H1 (cell line): Measurements from ENCODE around the gene TMEM266. TPM values are rescaled to one million over a fixed set of nuclear protein-coding genes. Genes with fewer than 3 reads are reported as not detected.

Experiments used
- CTCF ChIA-PET: fragments of 300-600 bp; sonication (Branson Sonifier 250); formaldehyde crosslinking; loops from one replicate; lab custom pipeline; 2021; ENCODE audit not compliant: partially characterized antibody; lab: Charles Lee
- POLR2A ChIA-PET: fragments of 300-600 bp; sonication (Branson Sonifier 250); formaldehyde crosslinking; loops from one replicate; lab custom pipeline; 2021; ENCODE audit warnings: inconsistent platforms; ENCODE audit not compliant: partially characterized antibody; lab: Charles Lee
- DNase-seq, 2 experiments: peaks; one replicate each; pipeline versions ENCODE4 v3.0.0 to v3.0.0-alpha.2; 2010 to 2022; ENCODE audit warnings: low spot score in 2 of 2, low read depth in 1 of 2, mixed read lengths in 1 of 2
- FAIRE-seq: peaks from 2 replicates; lab custom pipeline; 2011; peaks lifted over from hg19 to GRCh38; lab: Jason Lieb, UNC
- H2AFZ ChIP-seq: 2 replicates; pipeline ENCODE4 v1.8.1; 2012; ENCODE audit warnings: low read length, inconsistent platforms
- H2AK5ac ChIP-seq: 2 replicates; pipeline ENCODE4 v1.6.1; 2013; ENCODE audit warnings: low read depth, low read length
- H2BK120ac ChIP-seq: replicated peaks from 2 replicates; pipeline ENCODE3; 2013; ENCODE audit warnings: low read depth, low read length, inconsistent platforms
- H2BK12ac ChIP-seq: 2 replicates; pipeline ENCODE4 v1.6.1; 2013; ENCODE audit warnings: low read depth, low read length
- H2BK15ac ChIP-seq: 2 replicates; pipeline ENCODE4 v1.6.1; 2013; ENCODE audit warnings: low read length
- H2BK20ac ChIP-seq: 2 replicates; pipeline ENCODE4 v1.6.1; 2013; ENCODE audit warnings: low read length
- H2BK5ac ChIP-seq: 2 replicates; pipeline ENCODE4 v1.6.1; 2013; ENCODE audit warnings: low read depth, low read length
- H3K14ac ChIP-seq: 2 replicates; pipeline ENCODE4 v1.6.1; 2013; ENCODE audit warnings: inconsistent platforms; ENCODE audit not compliant: insufficient read length
- H3K18ac ChIP-seq: 2 replicates; pipeline ENCODE4 v1.6.1; 2013; ENCODE audit warnings: low read length; ENCODE audit errors: extremely low read depth
- H3K23ac ChIP-seq: 2 replicates; pipeline ENCODE4 v1.6.1; 2013; ENCODE audit warnings: inconsistent platforms; ENCODE audit not compliant: insufficient read length
- H3K23me2 ChIP-seq: 2 replicates; pipeline ENCODE4 v1.6.1; 2013; ENCODE audit warnings: low read depth, low read length
- H3K27ac ChIP-seq: 2 replicates; pipeline ENCODE4 v1.6.1; 2011; ENCODE audit warnings: low read depth, low read length, inconsistent platforms
- H3K27me3 ChIP-seq, 4 experiments: replicated peaks in 1 of 4; 1 replicate in 1 of 4; 2 replicates in 3 of 4; pipeline versions ENCODE4 v1.6.1 to v1.8.1; 2011 to 2013; ENCODE audit warnings: low read length in 3 of 4, mild to moderate bottlenecking in 3 of 4, inconsistent platforms in 2 of 4, mixed read lengths in 2 of 4, moderate library complexity in 1 of 4; ENCODE audit not compliant: control insufficient read depth in 3 of 4, insufficient read depth in 3 of 4; ENCODE audit errors: extremely low read depth in 1 of 4
- H3K36me3 ChIP-seq, 4 experiments: 2 replicates each; pipeline versions ENCODE4 v1.6.1 to v1.8.1; 2011 to 2013; ENCODE audit warnings: mild to moderate bottlenecking in 4 of 4, low read length in 3 of 4, moderate library complexity in 2 of 4, control low read depth in 1 of 4, inconsistent platforms in 1 of 4; ENCODE audit not compliant: insufficient read depth in 4 of 4, control insufficient read depth in 2 of 4
- H3K4ac ChIP-seq: replicated peaks from 2 replicates; pipeline ENCODE3; 2013; ENCODE audit warnings: low read length, low read depth, mixed read lengths, inconsistent platforms; ENCODE audit not compliant: insufficient read length
- H3K4me1 ChIP-seq, 4 experiments: replicated peaks in 1 of 4; 1 replicate in 1 of 4; 2 replicates in 3 of 4; pipeline versions ENCODE4 v1.6.1 to v1.8.1; 2011 to 2013; ENCODE audit warnings: low read length in 3 of 4, inconsistent platforms in 2 of 4, mixed read lengths in 1 of 4; ENCODE audit not compliant: insufficient read depth in 4 of 4, control insufficient read depth in 3 of 4
- H3K4me2 ChIP-seq, 2 experiments: 2 replicates each; pipeline versions ENCODE4 v1.6.1 to v1.8.1; 2011 to 2013; ENCODE audit warnings: low read depth in 2 of 2, low read length in 2 of 2, control low read depth in 1 of 2, inconsistent platforms in 1 of 2, mild to moderate bottlenecking in 1 of 2; ENCODE audit not compliant: insufficient read depth in 1 of 2
- H3K4me3 ChIP-seq, 4 experiments: fragments of 200-600, 300-600 bp in 1 of 4; sonication (generic), shearing (Covaris generic), sonication (Bioruptor Twin) in 1 of 4; 2 replicates each; pipeline versions ENCODE4 v1.5.1 to v1.8.1; 2011 to 2016; ENCODE audit warnings: low read length in 4 of 4, low read depth in 3 of 4, control low read depth in 2 of 4, inconsistent platforms in 2 of 4, mild to moderate bottlenecking in 2 of 4, mixed read lengths in 1 of 4, moderate library complexity in 1 of 4; ENCODE audit not compliant: insufficient read depth in 2 of 4; ENCODE audit errors: extremely low read depth in 1 of 4
- H3K56ac ChIP-seq: replicated peaks from 2 replicates; pipeline ENCODE3; 2013; ENCODE audit warnings: low read depth, mild to moderate bottlenecking, mixed read lengths, low read length, inconsistent platforms; ENCODE audit not compliant: insufficient read length
- H3K79me1 ChIP-seq: 2 replicates; pipeline ENCODE4 v1.6.1; 2013; ENCODE audit warnings: low read depth, low read length, control low read depth
- H3K79me2 ChIP-seq, 2 experiments: 2 replicates each; pipeline versions ENCODE4 v1.6.1 to v1.8.1; 2012 to 2013; ENCODE audit warnings: low read length in 2 of 2, mild to moderate bottlenecking in 2 of 2, inconsistent platforms in 1 of 2; ENCODE audit not compliant: insufficient read depth in 2 of 2, control insufficient read depth in 1 of 2
- H3K9ac ChIP-seq, 4 experiments: replicated peaks in 1 of 4; 1 replicate in 1 of 4; 2 replicates in 3 of 4; pipeline versions ENCODE4 v1.6.1 to v1.8.1; 2011 to 2013; ENCODE audit warnings: low read depth in 3 of 4, low read length in 3 of 4, control low read depth in 2 of 4, mild to moderate bottlenecking in 2 of 4, moderate library complexity in 2 of 4, inconsistent platforms in 1 of 4; ENCODE audit errors: extremely low read depth in 1 of 4
- H3K9me3 ChIP-seq, 2 experiments: 2 replicates each; pipeline versions ENCODE4 v1.6.1 to v1.8.1; 2012 to 2013; ENCODE audit warnings: mild to moderate bottlenecking in 2 of 2, moderate library complexity in 2 of 2, control low read depth in 1 of 2, inconsistent platforms in 1 of 2, low read depth in 1 of 2, low read length in 1 of 2, mixed read lengths in 1 of 2; ENCODE audit not compliant: insufficient read depth in 2 of 2
- H4K20me1 ChIP-seq, 2 experiments: replicated peaks in 1 of 2; 2 replicates each; pipeline versions ENCODE3 to v1.8.1; 2011 to 2013; ENCODE audit warnings: inconsistent platforms in 2 of 2, low read length in 2 of 2, mild to moderate bottlenecking in 1 of 2; ENCODE audit not compliant: insufficient read depth in 2 of 2, control insufficient read depth in 1 of 2
- H4K5ac ChIP-seq: 2 replicates; pipeline ENCODE4 v1.6.1; 2013; ENCODE audit warnings: low read length, low read depth, mixed read lengths, inconsistent platforms; ENCODE audit not compliant: insufficient read length
- H4K8ac ChIP-seq: 2 replicates; pipeline ENCODE4 v1.8.0; 2013; ENCODE audit warnings: mild to moderate bottlenecking, moderate library complexity, low read length, inconsistent platforms; ENCODE audit not compliant: insufficient read depth; ENCODE audit errors: extremely low read depth
- H4K91ac ChIP-seq: replicated peaks from 2 replicates; pipeline ENCODE3; 2013; ENCODE audit warnings: low read length, mixed read lengths, inconsistent platforms; ENCODE audit not compliant: insufficient read length
- ATF3 ChIP-seq: IDR thresholded peaks from 2 replicates; pipeline ENCODE4 v1.6.1; 2011; ENCODE audit warnings: low read depth, mild to moderate bottlenecking, low read length; ENCODE audit not compliant: insufficient read depth
- BRCA1 ChIP-seq: IDR thresholded peaks from 2 replicates; pipeline ENCODE4 v1.6.1; 2012; ENCODE audit warnings: low read depth, low read length, improper control_type of control experiment
- KDM4A ChIP-seq: IDR thresholded peaks from one replicate; pipeline ENCODE4 v1.7.1; 2012; ENCODE audit warnings: low read depth, mild to moderate bottlenecking, moderate library complexity, low read length, inconsistent platforms; ENCODE audit not compliant: severe bottlenecking
- RNF2 ChIP-seq: fragments of 200-900, 300-1000 bp; sonication (generic); IDR thresholded peaks from 2 replicates; pipeline ENCODE4 v1.7.1; 2016; ENCODE audit warnings: borderline replicate concordance, low read depth, mild to moderate bottlenecking, antibody characterized with exemption, low read length; ENCODE audit not compliant: poor library complexity, severe bottlenecking; ENCODE audit errors: missing control alignments
- TAF1 ChIP-seq: IDR thresholded peaks from 2 replicates; pipeline ENCODE4 v1.6.1; 2011; ENCODE audit warnings: mild to moderate bottlenecking, low read depth, low read length
- TEAD4 ChIP-seq: IDR thresholded peaks from 2 replicates; pipeline ENCODE4 v1.6.1; 2012; ENCODE audit warnings: low read depth, low read length, inconsistent platforms, mixed read lengths
- WGBS, 2 experiments: shearing (Covaris generic) in 1 of 2; methylation state at CpG; one replicate each; pipeline versions ENCODE4 v1.1.6 to v1.1.7; 2013 to 2015; ENCODE audit warnings: low lambda C conversion rate in 2 of 2, mixed read lengths in 2 of 2, inconsistent platforms in 1 of 2, low coverage in 1 of 2, missing lambda C conversion rate in 1 of 2; ENCODE audit not compliant: insufficient replicate concordance in 2 of 2, insufficient coverage in 1 of 2, insufficient read length in 1 of 2; ENCODE audit errors: extremely low coverage in 1 of 2, missing lambda C conversion rate in 1 of 2; 5-methylcytosine and 5-hydroxymethylcytosine counted together
- polyA plus RNA-seq, 7 experiments: library from polyadenylated mRNA; depleted of rRNA in 3 of 7; stranded (reverse) in 5 of 7; unstranded in 2 of 7; fragments of >200 nt in 5 of 7; fragments of 200-250 nt in 2 of 7; gene quantifications; 1 replicate in 5 of 7; 2 replicates in 1 of 7; 4 replicates in 1 of 7; pipeline versions ENCODE4 v1.2.1 to v1.2.3, GENCODE V29; 2011 to 2013; ENCODE audit warnings: missing spikeins in 2 of 7, mixed read lengths in 2 of 7
- total RNA-seq: library from RNA; stranded (reverse); fragmentation: NEBNext Ultra II Directional; extraction: Animal tissue kit (Norgen Biotek cat#: 25700); gene quantifications from 2 replicates; pipeline ENCODE4 v1.2.1, GENCODE V29; 2021
- TF ChIP-seq, protein P1 (sequence below), 3 experiments: IDR thresholded peaks; 1 replicate in 2 of 3; 2 replicates in 1 of 3; pipeline versions ENCODE4 v1.5.1 to v1.6.1; 2011; ENCODE audit warnings: low read length in 3 of 3, mild to moderate bottlenecking in 3 of 3, inconsistent platforms in 2 of 3, low read depth in 1 of 3, moderate library complexity in 1 of 3; ENCODE audit not compliant: insufficient read depth in 1 of 3; ENCODE audit errors: control extremely low read depth in 1 of 3

Gene TMEM266
- total and polyA plus RNA-seq, 2 of the 8 experiments (the other 6 are each of a cell fraction or from before 2014, with no cell fraction given), result 2.6 TPM

- Histone ChIP-seq H3K56ac (no peak overlapping the region), H3K4ac (no peak overlapping the region), H2BK120ac (no peak overlapping the region), H3K79me2 (no peaks in the 10 kb centered on the region), H2BK12ac (peak overlapping the region; percentile 51; the same call in 1 of the 2 replicates), H3K23me2 (no peaks in the 10 kb centered on the region), H2AK5ac (no peak overlapping the region), H3K23ac (no peak overlapping the region), H2AFZ (no peak overlapping the region; the same call in 1 of the 2 replicates), H3K27me3 (no peaks in the 10 kb centered on the region; a peak in 1 of 7 replicates), H3K4me3 (no peak overlapping the region), H2BK5ac (no peak overlapping the region), H4K91ac (no peak overlapping the region), H3K4me1 (peaks cover 5 to 12% (median 7%) of the 10 kb centered on the region in 4 experiments), H2BK15ac (no peak overlapping the region), H3K9ac (no peak overlapping the region), H3K18ac (no peak overlapping the region), H3K14ac (no peak overlapping the region), H3K79me1 (no peaks in the 10 kb centered on the region), H3K4me2 (no peak overlapping the region), H3K36me3 (no peaks in the 10 kb centered on the region), H4K20me1 (no peaks in the 10 kb centered on the region), H2BK20ac (peak overlapping the region; percentile 62; the same call in 1 of the 2 replicates), H4K8ac (no peak overlapping the region), H3K9me3 (no peaks in the 10 kb centered on the region), H4K5ac (no peak overlapping the region), H3K27ac (no peak overlapping the region)
- CTCF ChIA-PET, result interaction anchor here (0.6 to 10.3 kb wide), 30 partner anchors 13 to 620 kb away, joined by 3 to 164 read pairs (median 6); partner anchors contain the start of gene TMEM266
- POLR2A ChIA-PET, result interaction anchor here (0.7 to 2.5 kb wide), 4 partner anchors 12 to 79 kb away, joined by 3 to 15 read pairs (median 10); partner anchors contain the start of gene TMEM266
- 78% methylated on average over 5 of the region's 5 CpGs; no CpG with 5 or more reads in 1 of the 2 experiments for WGBS, 2 experiments
- FAIRE-seq (no peak), DNase-seq (no peak)
- TF ChIP-seq, protein P1, sequence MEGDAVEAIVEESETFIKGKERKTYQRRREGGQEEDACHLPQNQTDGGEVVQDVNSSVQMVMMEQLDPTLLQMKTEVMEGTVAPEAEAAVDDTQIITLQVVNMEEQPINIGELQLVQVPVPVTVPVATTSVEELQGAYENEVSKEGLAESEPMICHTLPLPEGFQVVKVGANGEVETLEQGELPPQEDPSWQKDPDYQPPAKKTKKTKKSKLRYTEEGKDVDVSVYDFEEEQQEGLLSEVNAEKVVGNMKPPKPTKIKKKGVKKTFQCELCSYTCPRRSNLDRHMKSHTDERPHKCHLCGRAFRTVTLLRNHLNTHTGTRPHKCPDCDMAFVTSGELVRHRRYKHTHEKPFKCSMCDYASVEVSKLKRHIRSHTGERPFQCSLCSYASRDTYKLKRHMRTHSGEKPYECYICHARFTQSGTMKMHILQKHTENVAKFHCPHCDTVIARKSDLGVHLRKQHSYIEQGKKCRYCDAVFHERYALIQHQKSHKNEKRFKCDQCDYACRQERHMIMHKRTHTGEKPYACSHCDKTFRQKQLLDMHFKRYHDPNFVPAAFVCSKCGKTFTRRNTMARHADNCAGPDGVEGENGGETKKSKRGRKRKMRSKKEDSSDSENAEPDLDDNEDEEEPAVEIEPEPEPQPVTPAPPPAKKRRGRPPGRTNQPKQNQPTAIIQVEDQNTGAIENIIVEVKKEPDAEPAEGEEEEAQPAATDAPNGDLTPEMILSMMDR (IDR thresholded peaks at IDR 0.05; ENCODE audit: control extremely low read depth in 1 of 3, insufficient read depth in 1 of 3, low read depth in 1 of 3, low read length in 3 of 3), result no peak
- TF ChIP-seq RNF2 (no peak), BRCA1 (no peak), TAF1 (no peak), ATF3 (no peak), KDM4A (peak; percentile 3), TEAD4 (0 out of 2 replicates have a peak, but pooled peaks have one; percentile 4)
Observed at GRCh38 chr15:76138436-76138835, 78.7 kb downstream of the TMEM266 start.
